Measurements from ENCODE around the gene GTSE1.
"Not testable (repeated sequence)": the region's sequence is repeated elsewhere in the genome, so short reads cannot be mapped to it uniquely, and the experiment has no call there.

Gene GTSE1, protein sequence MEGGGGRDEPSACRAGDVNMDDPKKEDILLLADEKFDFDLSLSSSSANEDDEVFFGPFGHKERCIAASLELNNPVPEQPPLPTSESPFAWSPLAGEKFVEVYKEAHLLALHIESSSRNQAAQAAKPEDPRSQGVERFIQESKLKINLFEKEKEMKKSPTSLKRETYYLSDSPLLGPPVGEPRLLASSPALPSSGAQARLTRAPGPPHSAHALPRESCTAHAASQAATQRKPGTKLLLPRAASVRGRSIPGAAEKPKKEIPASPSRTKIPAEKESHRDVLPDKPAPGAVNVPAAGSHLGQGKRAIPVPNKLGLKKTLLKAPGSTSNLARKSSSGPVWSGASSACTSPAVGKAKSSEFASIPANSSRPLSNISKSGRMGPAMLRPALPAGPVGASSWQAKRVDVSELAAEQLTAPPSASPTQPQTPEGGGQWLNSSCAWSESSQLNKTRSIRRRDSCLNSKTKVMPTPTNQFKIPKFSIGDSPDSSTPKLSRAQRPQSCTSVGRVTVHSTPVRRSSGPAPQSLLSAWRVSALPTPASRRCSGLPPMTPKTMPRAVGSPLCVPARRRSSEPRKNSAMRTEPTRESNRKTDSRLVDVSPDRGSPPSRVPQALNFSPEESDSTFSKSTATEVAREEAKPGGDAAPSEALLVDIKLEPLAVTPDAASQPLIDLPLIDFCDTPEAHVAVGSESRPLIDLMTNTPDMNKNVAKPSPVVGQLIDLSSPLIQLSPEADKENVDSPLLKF

DNA sequence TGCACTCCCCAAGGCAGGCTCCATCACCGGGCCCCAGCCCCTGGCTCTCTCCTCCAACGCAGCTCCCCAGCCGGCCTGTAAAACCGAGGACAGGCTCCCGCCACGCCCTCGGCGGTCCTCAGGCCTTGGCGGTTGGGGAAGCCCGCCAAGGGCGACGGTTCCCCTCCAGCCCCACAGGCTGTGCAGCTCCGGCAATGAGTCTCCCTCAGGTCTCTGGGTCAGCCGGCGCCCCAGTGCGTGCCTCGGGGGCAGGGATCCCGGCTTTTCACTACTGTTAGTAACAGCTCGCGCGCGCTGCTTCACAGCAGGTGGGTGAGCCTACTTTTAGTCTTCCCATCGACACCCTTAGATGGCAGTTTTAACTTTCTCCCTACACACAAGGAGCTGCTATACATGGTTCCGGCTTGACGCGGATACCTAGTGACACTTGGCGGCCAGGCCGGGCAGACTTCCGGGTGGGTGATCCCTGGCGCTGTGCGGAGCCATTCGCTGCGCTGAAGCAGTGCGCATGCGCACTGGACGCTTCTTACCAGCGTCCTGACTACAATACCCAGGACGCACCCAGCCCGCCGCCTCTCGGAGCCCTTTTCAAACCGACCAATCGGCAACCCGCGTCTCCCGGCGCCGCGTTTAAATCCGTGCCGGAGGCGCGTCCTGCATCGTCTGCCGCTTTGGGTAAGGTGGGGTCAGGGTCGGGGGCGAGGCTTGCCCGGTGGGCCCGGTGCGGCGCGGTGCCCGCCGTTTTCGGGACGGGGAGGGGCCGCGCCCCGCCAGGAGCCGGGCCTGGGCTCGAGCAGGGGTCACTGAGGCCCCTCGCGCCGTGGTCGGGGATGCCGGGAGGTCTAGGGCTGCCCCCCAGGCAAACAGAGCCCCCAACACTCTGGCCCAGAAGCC is at the start of gene GTSE1:
GTSE1 (plus strand) TSS at position 614 of the 894 bp plus-strand sequence. CDS start 531 bp downstream, outside the sequence.
- H3K27ac Mint-ChIP-seq: peak within 1 kb of the TSS; percentile 96
- H3K36me3 Mint-ChIP-seq: peaks cover 5% of the 10 kb centered on the region

DNA sequence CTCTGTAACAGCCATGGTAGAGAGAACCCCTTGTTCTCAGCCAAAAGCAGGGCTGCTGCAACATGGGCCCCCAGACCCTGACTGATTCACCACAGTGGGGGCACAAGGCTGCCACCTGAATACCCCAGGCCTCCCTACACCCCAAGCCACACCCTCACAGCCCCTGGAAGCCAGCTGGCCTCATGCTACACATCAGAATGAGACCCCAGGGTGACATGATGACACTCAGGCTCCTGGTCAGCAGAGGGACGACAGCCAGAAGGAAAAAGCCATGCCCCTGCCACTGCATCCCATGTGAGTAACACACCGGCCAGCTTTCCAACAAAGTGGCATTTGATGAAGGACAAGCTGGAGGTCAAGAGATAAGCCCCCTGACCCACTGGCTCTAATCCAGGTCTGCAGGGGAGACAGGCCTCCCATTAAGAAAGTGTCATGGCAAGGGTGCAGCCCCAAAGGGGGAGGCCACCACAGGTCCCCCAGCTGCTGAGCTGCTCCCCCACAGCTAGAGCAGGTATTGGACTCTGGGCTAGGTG is 49.2 kb upstream of the GTSE1 start:
- no peaks in the 10 kb centered on the region for H3K9me3 Mint-ChIP-seq
- peaks cover 7% of the 10 kb centered on the region for H3K36me3 Mint-ChIP-seq
- H3K27me3 Mint-ChIP-seq: no peaks in the 10 kb centered on the region
- no peak for ATAC-seq (ENCODE audit: low read depth)
- no peak overlapping the region for H3K27ac Mint-ChIP-seq
- DNase-seq (ENCODE audit: low spot score in 2 of 2): no peak
- H3K4me1 Mint-ChIP-seq: peaks cover 17% of the 10 kb centered on the region
- H3K4me3 Mint-ChIP-seq: no peak overlapping the region

More for the DNA sequence above, at the start of gene GTSE1:
- peak; percentile 88 to 93 for DNase-seq (ENCODE audit: low spot score in 2 of 2)
- Mint-ChIP-seq H3K27me3 (peaks cover 8% of the 10 kb centered on the region), H3K4me1 (peaks cover 27% of the 10 kb centered on the region), H3K4me3 (peak within 1 kb of the TSS; percentile 91), H3K9me3 (no peaks in the 10 kb centered on the region)
- ATAC-seq (ENCODE audit: low read depth): peak; percentile 96

DNA sequence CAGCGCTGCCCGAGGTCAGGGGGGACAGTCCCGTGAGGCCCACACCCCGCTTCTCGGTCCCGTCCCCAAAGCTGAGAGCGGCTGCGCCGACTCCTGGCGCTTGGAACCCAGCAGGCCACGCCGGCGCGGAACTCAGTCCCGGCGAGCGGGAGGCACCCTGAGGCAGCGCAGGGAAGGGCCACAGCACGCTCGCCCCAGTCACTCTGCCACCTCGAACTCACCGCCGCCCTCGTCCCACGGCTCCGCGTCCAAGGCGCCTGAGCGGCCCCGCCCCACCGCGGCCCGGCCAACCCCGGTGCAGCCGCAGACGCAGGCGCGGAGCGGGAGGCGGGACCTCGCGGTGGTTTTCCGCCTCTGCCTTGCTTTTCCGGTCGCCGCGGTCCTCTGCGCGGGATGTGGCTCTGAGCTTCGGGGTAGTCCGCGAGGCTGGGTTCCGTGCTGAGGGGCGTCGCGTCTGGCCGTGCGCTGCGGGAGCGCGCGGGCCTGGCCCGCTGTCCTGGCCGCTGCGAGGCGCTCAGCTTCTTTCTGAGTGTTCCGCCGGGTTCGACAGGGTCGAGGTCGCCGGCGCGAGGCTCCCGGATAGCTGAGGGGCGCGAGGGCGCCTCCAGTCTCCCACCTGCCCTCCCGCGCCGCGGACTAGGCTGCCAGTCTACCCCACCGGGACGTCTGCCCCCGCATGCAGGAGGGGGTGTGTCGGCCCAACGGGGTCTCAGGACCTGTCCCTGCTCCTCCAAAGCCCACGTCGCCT is 46.5 kb upstream of the GTSE1 start, which contains the start of gene CDPF1:
CDPF1 (minus strand) TSS at position 259 of the 748 bp plus-strand sequence. CDS start 2,009 bp downstream, outside the sequence.
- H3K9me3 Mint-ChIP-seq: no peaks in the 10 kb centered on the region
- peak within 1 kb of the TSS; percentile 67 for H3K27ac Mint-ChIP-seq
- peaks cover 2% of the 10 kb centered on the region for H3K36me3 Mint-ChIP-seq
- peaks cover 17% of the 10 kb centered on the region for H3K4me1 Mint-ChIP-seq
- peak within 1 kb of the TSS; percentile 86 for H3K4me3 Mint-ChIP-seq
- H3K27me3 Mint-ChIP-seq: no peaks in the 10 kb centered on the region
- ATAC-seq (ENCODE audit: low read depth) (peak; percentile 93), DNase-seq (ENCODE audit: low spot score in 2 of 2) (peak; percentile 79 to 85)

DNA sequence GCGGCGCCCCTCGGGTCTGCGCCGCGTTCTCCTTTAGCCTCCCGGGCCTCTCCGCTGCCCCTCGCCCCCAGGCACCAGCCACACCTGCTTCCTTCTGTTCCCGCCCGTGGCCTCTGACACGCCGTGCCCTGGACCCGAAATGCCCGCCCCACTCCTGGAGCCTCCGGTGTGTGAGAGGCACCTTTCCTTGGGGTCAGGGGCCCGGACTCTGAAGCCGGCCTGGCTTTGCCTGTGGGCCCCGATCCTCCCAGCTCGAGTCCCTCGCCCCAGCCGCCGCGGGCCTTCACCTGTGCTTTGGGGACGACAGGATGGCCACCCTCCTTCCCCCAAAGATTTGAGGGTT is 45.9 kb upstream of the GTSE1 start:
- ATAC-seq (ENCODE audit: low read depth): no peak
- Mint-ChIP-seq H3K4me1 (peaks cover 17% of the 10 kb centered on the region), H3K36me3 (no peaks in the 10 kb centered on the region), H3K27me3 (no peaks in the 10 kb centered on the region), H3K4me3 (peak overlapping the region; percentile 86), H3K27ac (peak overlapping the region; percentile 67), H3K9me3 (no peaks in the 10 kb centered on the region)
- DNase-seq (ENCODE audit: low spot score in 2 of 2): no peak

DNA sequence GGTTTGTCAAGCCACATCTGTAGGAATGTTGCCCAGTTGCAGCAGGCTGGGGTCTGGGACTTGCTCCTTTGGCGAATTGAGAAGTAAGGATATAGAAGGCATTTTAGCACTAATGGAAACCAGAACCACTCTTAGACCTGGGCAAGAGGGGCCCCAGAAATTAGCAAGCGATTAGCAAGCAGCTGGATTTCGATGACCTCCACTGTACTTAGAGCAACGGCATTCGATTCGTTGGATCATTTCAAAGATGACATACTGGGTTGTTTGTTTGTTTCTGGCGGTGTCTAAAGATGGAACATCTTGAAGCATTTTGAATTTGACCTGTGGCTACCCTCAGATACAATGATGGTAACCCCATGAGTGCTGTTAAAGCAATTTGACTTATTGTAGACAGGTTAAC is 45.4 kb upstream of the GTSE1 start:
- peak overlapping the region; percentile 67 for H3K27ac Mint-ChIP-seq
- no peaks in the 10 kb centered on the region for H3K9me3 Mint-ChIP-seq
- H3K36me3 Mint-ChIP-seq: no peaks in the 10 kb centered on the region
- DNase-seq (ENCODE audit: low spot score in 2 of 2) (no peak), ATAC-seq (ENCODE audit: low read depth) (no peak)
- peaks cover 17% of the 10 kb centered on the region for H3K4me1 Mint-ChIP-seq
- no peaks in the 10 kb centered on the region for H3K27me3 Mint-ChIP-seq
- peak overlapping the region; percentile 86 for H3K4me3 Mint-ChIP-seq

DNA sequence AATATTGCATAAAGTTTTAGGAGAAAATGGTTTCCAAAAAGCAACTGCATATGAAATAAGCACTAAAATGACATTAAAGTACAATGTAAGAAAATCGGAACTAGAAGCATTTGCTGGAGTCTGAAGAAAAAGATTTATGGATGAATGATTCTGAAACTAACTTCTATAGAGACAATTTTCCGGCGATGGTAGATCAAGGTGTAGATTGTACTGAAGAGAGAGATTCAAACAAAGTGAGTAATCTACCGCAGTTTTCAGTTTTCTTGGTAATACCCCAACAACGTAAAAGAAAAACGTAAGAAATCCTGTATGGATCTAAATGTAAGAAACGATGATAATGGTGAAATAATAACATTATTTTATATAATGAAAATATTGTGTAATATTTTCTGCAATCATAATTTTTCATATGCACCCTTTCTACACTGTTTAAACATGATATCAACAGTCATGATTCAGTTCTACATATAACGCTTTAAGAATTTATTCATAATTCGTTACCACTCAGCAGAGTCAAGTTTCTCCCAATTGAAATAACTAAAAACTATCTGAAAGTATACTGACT is 44.8 kb upstream of the GTSE1 start:
- Mint-ChIP-seq H3K4me3 (no peak overlapping the region), H3K27ac (no peak overlapping the region), H3K9me3 (no peaks in the 10 kb centered on the region), H3K4me1 (peaks cover 15% of the 10 kb centered on the region), H3K27me3 (no peaks in the 10 kb centered on the region), H3K36me3 (no peaks in the 10 kb centered on the region)
- no peak for ATAC-seq (ENCODE audit: low read depth)
- no peak for DNase-seq (ENCODE audit: low spot score in 2 of 2)

DNA sequence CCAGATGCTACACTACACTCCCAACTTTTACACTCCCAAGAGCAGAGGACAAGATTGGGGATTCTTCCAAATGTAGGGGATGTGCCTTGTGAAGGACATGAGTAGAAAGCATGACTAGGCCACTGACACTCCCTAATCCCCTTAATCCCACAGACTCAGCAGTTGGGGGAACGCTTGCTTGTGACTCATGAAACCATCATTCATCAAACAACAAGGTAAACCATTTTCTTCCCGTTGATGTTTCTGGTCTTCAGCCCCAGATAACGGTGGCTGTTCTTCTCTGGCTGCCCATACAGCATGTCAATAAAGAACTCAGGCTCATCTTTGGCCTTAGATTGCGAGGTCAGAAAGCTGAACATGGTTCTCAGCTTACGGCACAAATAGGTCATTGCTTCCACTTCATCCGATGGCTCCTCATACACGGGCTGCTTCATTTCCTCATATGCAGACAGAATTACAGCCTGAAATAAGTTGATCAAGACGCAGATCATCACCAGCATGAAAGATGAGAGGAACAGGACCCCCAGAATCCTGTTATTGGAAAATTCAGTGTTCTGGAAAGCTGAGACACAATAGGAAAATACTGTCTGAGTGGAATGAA is 40.2 kb upstream of the GTSE1 start:
- Mint-ChIP-seq H3K27ac (no peak overlapping the region), H3K27me3 (peaks cover 6% of the 10 kb centered on the region), H3K36me3 (no peaks in the 10 kb centered on the region), H3K4me1 (peaks cover 3% of the 10 kb centered on the region), H3K9me3 (no peaks in the 10 kb centered on the region), H3K4me3 (no peak overlapping the region)
- no peak for ATAC-seq (ENCODE audit: low read depth)
- DNase-seq (ENCODE audit: low spot score in 2 of 2): no peak

DNA sequence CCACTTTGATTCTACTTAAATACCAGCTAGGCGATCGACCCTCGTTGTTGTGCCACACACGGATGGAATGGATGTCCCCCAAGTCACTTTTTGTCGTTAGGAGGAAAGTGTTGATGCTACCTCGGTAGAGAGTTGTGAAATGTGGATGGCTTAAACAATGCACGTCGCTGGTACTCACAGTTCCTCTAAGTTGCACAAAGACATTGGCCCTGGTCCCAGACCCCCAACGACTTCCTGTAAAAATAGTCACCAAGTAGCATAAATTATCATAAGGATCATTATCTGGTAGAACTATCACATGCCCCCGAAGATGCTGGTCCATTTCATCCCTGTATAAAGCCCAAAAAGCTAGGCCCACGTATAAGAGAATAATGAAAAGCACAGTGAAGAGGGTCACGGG is 37.3 kb upstream of the GTSE1 start:
- no peak for DNase-seq (ENCODE audit: low spot score in 2 of 2)
- H3K27ac Mint-ChIP-seq: no peak overlapping the region
- ATAC-seq (ENCODE audit: low read depth): no peak
- H3K4me1 Mint-ChIP-seq: no peaks in the 10 kb centered on the region
- no peaks in the 10 kb centered on the region for H3K36me3 Mint-ChIP-seq
- H3K9me3 Mint-ChIP-seq: no peaks in the 10 kb centered on the region
- peaks cover 18% of the 10 kb centered on the region for H3K27me3 Mint-ChIP-seq
- no peak overlapping the region for H3K4me3 Mint-ChIP-seq

DNA sequence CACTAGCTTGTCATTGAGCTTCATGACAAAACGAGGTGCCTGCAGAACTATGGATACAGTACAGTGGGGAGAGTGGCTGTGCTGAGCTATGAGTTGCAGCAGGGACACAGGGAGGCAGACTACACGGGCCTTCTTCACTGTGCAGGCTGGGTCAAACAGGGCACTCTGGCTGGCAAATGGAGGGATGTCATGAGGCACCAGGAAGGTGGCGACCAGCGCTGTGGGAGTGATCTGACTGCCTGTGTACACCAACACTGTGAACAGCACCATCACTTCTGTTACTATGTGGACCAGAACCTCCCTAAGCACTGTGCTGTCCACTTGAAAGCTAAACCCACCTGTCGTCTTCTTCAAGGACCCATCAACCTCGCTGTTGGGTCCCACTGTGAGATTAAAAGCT is 36.6 kb upstream of the GTSE1 start:
- no peak overlapping the region for H3K27ac Mint-ChIP-seq
- no peaks in the 10 kb centered on the region for H3K36me3 Mint-ChIP-seq
- peaks cover 19% of the 10 kb centered on the region for H3K27me3 Mint-ChIP-seq
- no peak for ATAC-seq (ENCODE audit: low read depth)
- no peak for DNase-seq (ENCODE audit: low spot score in 2 of 2)
- H3K4me1 Mint-ChIP-seq: no peaks in the 10 kb centered on the region
- H3K4me3 Mint-ChIP-seq: no peak overlapping the region
- H3K9me3 Mint-ChIP-seq: no peaks in the 10 kb centered on the region

DNA sequence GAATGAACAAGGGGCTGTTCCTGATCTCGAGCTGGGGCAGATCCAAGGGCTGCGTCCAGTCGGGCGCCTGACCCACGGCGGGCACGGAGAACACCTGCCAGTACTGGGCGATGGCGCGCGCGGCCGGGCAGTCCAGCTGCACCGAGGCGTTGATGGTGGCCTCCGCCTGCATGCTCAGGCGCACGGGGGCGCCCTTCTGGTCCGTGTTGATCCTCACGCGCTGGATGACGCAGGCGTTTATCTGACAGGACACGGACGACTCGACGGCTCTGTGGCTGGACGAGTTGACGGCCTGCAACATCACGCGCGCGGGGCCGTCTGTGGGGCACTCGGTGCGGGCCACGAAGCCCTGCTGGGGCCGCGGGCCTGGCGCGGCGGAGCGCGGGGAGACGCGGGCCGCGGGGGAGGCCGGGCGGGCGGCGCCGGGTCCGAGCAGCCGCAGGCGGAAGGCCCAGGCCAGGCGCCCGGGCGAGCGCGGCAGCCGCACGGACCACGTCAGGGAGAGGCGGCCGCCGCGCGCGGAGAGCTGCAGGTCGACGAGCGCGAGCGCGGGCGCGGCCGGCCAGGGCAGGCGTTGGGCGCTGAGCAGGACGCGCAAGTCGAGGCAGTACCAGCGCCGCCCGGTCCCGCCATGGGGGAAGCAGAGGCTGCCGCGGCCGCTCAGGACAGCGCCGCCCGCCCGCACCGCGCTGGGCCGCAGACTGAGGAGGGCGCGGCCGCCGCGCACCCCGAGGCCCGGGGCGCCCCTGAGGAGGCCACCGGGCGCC is 34.0 kb upstream of the GTSE1 start:
- DNase-seq (ENCODE audit: low spot score in 2 of 2): peak in 1 of 2 donors; percentile 17
- Mint-ChIP-seq H3K27me3 (peaks cover 19% of the 10 kb centered on the region), H3K4me1 (peaks cover 5% of the 10 kb centered on the region), H3K36me3 (no peaks in the 10 kb centered on the region), H3K4me3 (peak overlapping the region; percentile 61), H3K9me3 (no peaks in the 10 kb centered on the region), H3K27ac (no peak overlapping the region)
- peak; percentile 58 for ATAC-seq (ENCODE audit: low read depth)

DNA sequence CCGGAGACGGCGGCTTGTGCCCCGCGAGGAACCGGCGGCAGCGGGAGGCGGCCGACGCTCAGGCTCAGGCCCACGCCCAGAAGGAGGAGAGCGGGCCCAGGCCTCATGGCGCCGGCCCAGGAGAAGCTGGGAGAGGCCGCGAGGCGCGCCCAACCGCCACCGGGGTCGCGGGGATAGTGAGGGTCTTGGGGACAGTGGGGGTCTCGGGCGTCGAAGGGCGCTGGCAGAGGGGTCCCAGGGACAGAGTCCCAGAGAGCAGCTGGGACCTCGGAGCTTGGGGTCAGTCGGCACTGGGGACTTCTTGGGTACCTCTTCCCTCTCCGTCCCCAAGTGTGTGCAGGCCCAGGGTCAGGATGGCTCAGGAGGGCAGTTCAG is 33.5 kb upstream of the GTSE1 start, which contains the start of gene PKDREJ:
PKDREJ (minus strand) TSS at position 128 of the 375 bp plus-strand sequence; CDS start at position 107, 21 bp downstream.
- H3K27me3 Mint-ChIP-seq: peaks cover 19% of the 10 kb centered on the region
- H3K9me3 Mint-ChIP-seq: no peaks in the 10 kb centered on the region
- H3K27ac Mint-ChIP-seq: no peak within 1 kb of the TSS
- H3K4me3 Mint-ChIP-seq: peak within 1 kb of the TSS; percentile 75
- H3K36me3 Mint-ChIP-seq: no peaks in the 10 kb centered on the region
- no peak for DNase-seq (ENCODE audit: low spot score in 2 of 2)
- ATAC-seq (ENCODE audit: low read depth): no peak
- peaks cover 6% of the 10 kb centered on the region for H3K4me1 Mint-ChIP-seq

DNA sequence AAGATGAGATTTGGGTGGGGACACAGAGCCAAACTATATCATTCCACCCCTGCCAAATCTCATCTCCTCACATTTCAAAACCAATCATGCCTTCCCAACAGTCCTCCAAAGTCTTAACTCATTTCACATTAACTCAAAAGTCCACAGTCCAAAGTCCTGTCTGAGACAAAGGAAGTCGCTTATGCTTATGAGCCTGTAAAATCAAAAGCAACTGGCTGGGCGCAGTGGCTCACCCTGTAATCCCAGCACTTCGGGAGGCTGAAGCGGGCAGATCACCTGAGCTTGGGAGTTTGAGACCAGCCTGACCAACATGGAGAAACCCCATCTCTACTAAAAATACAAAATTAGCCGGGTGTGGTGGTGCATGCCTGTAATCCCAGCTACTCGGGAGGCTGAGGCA is 32.1 kb upstream of the GTSE1 start:
- not testable (repeated sequence) for H3K9me3 Mint-ChIP-seq; H3K36me3 Mint-ChIP-seq; H3K27ac Mint-ChIP-seq; H3K4me3 Mint-ChIP-seq; H3K4me1 Mint-ChIP-seq; DNase-seq (ENCODE audit: low spot score in 2 of 2); ATAC-seq (ENCODE audit: low read depth)
- H3K27me3 Mint-ChIP-seq: peaks cover 16% of the 10 kb centered on the region

Data from memory B cell (primary cell).